GM18517 (cell line): Measurements from ENCODE around the gene SLC25A22.

ENCODE experiments used
- ATAC-seq: cut with Tn5 transposase; IDR thresholded peaks from one replicate; pipeline ENCODE4 v1.9.1; 2021; ENCODE audit warnings: mild to moderate bottlenecking, moderate library complexity; ENCODE audit not compliant: unreplicated experiment

SLC25A22 gene

GRCh38 chr11:834371-835316 lies 36.6 kb upstream of the SLC25A22 start:
- no peak for ATAC-seq

GRCh38 chr11:833849-834311 lies 35.8 kb upstream of the SLC25A22 start:
- no peak for ATAC-seq

- ATAC-seq = no peak
Measured at GRCh38 chr11:833114-833791, 35.2 kb upstream of the SLC25A22 start.

- ATAC-seq = no peak
Measured at GRCh38 chr11:832529-833113, 34.5 kb upstream of the SLC25A22 start, which contains the start of gene CD151. Gene CD151 (plus strand): TSS chr11:832952. CDS start chr11:836070, 3,118 bp downstream.

GRCh38 chr11:831961-832528 lies 34.0 kb upstream of the SLC25A22 start:
- no peak for ATAC-seq

GRCh38 chr11:831118-831864 lies 33.2 kb upstream of the SLC25A22 start:
- no peak for ATAC-seq

DNA sequence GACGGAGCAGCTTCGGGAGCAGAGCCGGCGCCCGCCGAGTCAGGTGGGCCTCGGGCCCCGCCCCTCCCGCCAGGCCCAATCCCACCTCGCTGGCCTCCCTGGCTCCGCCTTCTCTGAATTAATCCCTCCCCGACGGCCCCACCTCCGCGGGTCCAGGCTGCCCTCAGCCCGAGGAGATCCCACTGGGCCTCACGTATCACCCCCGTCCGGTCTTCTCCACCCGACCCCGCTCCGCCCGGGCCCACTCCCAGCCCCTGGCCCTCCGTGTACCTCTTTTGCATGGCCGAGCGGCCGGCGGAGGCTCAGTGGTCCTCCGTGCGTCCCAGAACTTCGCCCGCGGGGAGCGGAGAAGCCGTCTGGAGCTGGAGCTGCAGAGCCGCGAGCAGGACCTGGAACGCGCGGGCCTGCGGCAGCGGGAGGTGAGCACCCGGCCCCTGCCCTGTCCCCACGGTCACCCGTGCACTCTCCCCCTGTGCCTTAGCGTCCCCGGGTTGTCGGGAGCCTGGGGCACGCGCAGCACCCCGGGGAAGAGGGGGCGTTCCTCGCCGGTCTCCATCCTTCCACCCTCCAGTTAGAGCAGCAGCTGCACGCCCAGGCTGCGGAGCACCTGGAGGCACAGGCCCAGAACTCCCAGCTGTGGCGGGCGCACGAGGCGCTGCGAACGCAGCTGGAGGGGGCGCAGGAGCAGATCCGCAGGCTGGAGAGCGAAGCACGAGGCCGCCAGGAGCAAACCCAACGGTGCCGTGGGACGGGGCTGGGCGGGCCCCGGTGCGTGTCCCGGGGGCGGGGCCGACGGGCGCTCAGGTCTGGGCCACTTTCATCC lies 32.4 kb upstream of the SLC25A22 start:
- no peak for ATAC-seq

- ATAC-seq = no peak
Measured at GRCh38 chr11:829847-830294, 31.8 kb upstream of the SLC25A22 start.

GRCh38 chr11:829176-829846 lies 31.2 kb upstream of the SLC25A22 start:
- no peak for ATAC-seq

DNA sequence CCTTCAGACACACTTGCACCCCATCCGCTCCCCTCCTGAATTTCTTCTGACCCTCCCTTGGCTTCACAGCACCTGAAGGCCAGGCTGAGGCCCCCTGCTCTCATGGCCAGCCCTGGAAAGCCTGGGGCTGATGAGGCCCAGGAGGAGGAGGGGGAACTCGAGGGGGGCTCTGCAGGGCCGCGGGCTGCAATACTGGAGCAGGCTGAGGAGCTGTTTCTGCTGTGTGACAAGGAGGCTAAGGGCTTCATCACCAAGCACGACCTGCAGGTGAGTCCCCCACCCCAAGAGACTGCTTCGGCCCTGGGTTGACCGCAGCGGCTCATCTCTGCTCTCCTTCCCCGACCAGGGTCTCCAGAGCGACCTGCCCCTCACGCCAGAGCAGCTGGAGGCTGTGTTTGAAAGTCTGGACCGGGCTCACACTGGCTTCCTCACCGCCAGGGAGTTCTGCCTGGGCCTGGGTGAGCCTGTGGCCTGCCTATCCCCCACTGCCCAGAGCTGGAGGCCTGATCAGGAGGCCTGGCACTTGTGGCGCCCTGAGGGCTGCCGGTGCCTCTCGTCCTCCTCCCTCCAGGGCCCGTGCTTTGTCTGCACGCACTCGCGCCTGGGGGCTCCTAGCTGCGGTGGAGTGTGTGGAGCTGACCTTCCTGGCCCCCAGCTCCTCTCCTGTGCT lies 30.6 kb upstream of the SLC25A22 start:
- ATAC-seq = no peak

DNA sequence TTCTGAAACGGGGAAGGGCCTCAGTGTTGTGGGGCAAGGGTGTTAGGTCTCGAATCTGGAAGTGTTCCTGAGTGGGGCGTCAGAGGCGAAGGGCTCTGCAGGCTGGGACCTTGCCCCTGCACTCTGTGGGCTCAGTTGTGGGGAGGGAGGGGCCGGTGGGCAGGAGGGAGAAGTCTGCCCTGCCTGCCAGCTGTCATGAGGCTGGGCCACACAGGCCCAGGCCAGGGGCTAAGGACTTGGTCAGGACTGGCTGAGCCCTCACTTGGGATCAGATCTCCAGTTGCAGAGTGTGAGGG lies 29.8 kb upstream of the SLC25A22 start, which contains the start of gene CRACR2B:
Gene CRACR2B (plus strand): TSS at position 23 of the 296 bp plus-strand sequence. CDS start 689 bp downstream, outside the sequence.
- no peak for ATAC-seq

- no peak for ATAC-seq
Measured at GRCh38 chr11:827146-827896, 29.2 kb upstream of the SLC25A22 start.

GRCh38 chr11:826836-827145 lies 28.7 kb upstream of the SLC25A22 start:
- no peak for ATAC-seq

- no peak for ATAC-seq
Measured at GRCh38 chr11:826227-826621, 28.1 kb upstream of the SLC25A22 start.

- no peak for ATAC-seq
Measured at GRCh38 chr11:825366-826226, 27.5 kb upstream of the SLC25A22 start.

GRCh38 chr11:824942-825341 lies 26.9 kb upstream of the SLC25A22 start:
- no peak for ATAC-seq

DNA sequence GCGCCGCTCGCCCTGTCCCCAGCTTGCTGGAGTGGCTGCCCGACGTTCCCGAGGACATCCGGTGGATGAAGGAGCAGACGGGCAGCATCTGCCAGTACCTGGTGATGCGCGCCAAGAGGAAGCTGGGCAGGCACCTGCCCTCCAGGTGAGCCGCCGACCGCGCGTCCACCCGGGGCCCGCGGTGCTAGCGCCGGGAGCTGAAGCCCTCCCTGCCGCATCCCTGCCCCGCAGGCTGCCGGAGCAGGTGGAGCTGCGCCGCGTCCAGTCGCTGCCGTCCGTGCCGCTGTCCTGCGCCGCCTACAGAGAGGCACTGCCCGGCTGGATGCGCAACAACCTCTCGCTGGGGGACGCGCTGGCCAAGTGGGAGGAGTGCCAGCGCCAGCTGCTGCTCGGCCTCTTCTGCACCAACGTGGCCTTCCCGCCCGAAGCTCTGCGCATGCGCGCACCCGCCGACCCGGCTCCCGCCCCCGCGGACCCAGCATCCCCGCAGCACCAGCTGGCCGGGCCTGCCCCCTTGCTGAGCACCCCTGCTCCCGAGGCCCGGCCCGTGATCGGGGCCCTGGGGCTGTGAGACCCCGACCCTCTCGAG lies 26.3 kb upstream of the SLC25A22 start:
- ATAC-seq = no peak
